GM18499 (cell line): ENCODE results near the gene ZNRF4.

Experiments
- ATAC-seq: cut with Tn5 transposase; IDR thresholded peaks from one replicate; pipeline ENCODE4 v1.9.1; 2021; ENCODE audit warnings: moderate number of reproducible peaks; ENCODE audit not compliant: insufficient read depth, unreplicated experiment

Gene ZNRF4

GRCh38 chr19:5440299-5440698 is 14.9 kb upstream of the ZNRF4 start:
- ATAC-seq: no peak

DNA sequence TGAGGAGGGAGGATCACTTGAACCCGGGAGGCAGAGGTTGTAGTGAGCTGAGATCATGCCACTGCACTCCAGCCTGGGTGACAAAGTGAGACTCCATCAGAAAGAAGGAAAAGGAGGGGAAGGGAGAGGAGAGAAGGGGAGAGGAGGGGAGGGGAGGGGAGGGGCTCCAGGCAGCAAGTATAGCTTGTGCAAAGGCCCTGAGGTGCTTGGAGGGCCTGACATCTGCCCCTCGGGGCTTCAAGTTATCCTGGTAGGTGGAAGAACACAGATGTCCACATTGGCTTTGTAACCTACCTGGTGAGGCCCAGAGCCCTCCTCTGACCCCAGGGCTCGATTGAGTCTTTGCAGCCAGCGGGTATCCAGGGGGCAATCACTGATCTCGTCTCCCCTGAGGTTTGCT is 11.5 kb upstream of the ZNRF4 start:
- ATAC-seq: no peak

GRCh38 chr19:5444431-5444830 is 10.8 kb upstream of the ZNRF4 start:
- ATAC-seq: no peak

DNA sequence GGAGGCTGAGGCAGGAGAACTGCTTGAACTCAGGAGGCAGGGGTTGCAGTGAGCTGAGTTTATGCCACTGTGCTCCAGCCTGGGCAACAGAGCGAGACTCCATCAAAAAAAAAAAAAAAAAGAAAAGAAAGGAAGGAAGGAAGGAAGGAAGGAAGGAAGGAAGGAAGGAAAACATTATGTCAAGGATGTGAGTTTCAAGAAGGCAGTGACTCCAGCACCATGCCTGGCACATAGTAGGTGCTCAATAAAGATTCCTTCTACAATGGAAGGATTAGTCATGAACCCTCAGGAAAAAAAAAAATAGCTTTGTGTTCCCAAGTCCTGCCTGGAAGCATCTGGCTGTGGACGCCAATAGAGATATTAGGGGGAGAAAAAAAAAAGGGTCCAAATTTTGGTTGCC is 10.1 kb upstream of the ZNRF4 start:
- ATAC-seq: no peak

DNA sequence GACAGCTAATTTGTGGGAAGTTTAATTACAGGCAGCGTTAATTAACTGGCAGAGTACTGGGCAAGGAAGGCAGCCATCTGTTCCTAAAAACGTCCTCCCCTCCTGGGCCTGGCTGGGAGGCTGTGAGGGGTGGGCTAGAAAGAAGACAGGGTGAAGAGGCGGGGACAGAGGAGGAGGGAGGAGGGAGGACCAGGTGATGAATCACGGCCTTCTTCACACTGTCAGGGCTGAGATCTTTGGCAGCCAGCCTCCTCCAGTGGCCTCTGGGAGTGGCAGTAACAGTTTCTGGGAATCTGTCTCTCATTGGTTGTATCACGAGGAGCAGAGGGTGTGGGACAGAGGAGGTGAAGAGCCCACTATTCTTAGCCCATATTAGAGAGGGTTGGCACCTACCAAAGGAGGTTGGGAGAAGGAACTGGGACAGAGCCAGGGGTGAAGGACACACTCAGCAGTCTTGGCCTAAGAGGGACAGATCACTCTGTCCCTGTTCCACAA is 9.6 kb upstream of the ZNRF4 start:
- ATAC-seq: no peak

DNA sequence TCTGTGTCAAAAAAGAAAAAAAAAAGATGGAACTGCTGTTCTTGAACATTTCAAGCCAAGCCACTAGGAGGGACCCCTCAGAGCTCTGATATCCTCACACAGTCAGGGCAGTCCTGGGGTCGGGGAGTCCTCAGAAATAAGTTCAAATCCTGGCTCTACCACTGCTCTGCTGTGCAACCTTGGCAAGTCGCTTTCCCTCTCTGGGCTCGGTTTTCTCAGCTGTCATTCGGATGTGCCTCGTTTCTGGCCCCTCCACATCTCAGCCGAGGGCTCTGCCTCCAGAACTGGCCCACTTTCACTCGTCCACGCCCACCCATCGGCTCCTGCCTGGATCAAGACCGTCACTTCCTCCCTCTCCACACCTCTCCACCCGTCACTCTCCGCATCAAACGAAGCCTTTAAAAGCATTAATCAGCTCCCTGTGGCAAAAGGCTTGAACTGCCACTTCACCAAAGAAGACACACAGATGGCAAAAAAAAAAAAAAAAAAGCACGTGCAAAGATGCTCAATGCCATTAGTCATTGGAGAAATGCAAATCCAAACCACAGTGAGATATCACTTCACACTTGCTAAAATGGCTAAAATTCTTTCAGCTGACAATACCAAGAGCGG is 7.4 kb upstream of the ZNRF4 start:
- ATAC-seq: no peak

GRCh38 chr19:5448374-5448773 is 6.8 kb upstream of the ZNRF4 start:
- ATAC-seq: no peak

GRCh38 chr19:5450482-5451126 is 4.6 kb upstream of the ZNRF4 start:
- ATAC-seq: no peak

- ATAC-seq: no peak
Measured at GRCh38 chr19:5451494-5451893, 3.7 kb upstream of the ZNRF4 start.

DNA sequence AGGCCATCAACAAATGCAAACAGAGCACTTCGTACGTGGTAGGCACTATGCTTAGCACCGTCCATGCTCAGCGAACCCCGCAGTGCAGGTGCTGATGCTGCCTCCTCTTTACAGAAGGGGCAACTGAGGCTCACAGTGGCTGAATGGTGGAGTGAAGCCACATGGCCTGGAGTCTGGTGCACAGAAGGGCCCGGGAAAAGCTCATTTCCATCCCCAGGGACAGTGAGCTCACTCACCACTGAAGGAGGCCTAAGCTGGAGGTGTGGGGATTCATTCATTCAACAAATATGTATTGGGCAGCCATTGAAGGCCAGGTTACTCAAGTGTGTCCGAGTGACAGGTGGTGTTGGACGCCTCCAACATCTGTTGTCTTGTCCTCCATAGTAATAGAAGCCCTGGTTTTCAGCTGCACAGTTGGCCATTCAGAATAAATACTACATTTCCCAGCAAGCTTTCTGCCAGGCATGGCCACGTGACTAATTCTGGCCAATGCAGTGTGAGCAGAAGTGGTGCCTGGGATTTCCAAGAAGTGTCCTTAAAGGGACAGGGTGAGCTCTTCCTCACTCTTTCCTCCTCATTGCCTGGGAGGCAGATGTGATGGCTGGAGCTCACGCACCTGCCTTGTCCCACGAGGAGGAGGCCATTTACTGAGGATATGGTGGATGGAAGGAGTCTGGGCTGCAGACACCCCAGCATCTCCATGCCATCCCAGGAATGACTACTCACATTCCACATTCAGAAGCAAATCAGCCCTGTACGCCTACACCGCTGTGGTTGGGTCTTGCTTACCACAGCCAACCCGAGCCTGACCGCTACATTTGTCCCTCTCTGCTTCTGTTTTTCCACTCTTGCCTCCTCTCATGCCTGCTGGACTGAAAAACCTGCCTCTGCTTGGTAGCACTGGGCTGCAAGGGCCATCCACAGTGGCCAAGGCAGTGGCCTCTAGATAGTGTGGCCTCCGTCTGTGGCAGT is 2.3 kb upstream of the ZNRF4 start:
- no peak for ATAC-seq

DNA sequence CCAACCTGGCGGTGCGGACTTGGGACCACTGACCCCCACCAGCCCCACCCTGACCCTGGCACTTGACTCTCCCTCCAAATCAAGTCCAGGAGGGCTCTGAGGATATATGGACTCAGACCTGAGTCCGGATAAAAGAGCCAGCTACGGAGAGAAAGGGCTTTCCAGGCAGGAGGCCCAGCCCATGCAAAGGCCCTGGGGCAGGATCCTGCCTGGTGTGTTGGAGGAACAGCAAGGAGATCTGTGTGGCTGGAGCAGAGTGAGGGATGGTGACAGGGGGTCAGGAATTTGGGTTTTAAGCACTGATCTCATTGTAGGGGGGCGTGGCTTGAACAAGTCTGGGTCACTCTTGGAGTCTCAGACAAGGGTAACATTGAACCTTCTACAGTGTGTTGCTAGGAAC is 474 bp upstream of the ZNRF4 start:
- ATAC-seq: no peak

- no peak for ATAC-seq
Measured at GRCh38 chr19:5456130-5456840, 1.1 kb downstream of the ZNRF4 start.

DNA sequence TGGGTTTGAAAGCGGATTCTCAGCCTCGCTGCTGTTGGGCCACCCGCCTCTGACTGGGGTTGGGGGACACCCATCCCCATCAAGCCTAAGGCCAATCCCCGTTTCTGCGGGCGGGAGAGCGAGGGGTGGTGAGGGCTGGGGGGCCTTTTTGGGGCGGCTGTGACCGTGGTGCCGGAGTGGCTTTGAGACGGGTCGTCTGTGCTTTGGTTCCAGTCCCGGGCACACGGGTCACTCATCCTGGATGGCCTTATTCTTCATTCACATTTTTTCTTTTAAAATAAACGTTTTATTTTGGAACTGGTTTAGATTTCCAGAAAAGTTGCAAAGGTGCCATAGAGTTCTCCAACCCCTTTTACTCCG is 1.6 kb downstream of the ZNRF4 start:
- ATAC-seq: no peak

- no peak for ATAC-seq
Measured at GRCh38 chr19:5457709-5458108, 2.5 kb downstream of the ZNRF4 start.

- no peak for ATAC-seq
Measured at GRCh38 chr19:5458420-5458819, 3.2 kb downstream of the ZNRF4 start.

GRCh38 chr19:5459360-5459759 is 4.1 kb downstream of the ZNRF4 start:
- no peak for ATAC-seq

GRCh38 chr19:5460748-5461147 is 5.5 kb downstream of the ZNRF4 start:
- no peak for ATAC-seq

DNA sequence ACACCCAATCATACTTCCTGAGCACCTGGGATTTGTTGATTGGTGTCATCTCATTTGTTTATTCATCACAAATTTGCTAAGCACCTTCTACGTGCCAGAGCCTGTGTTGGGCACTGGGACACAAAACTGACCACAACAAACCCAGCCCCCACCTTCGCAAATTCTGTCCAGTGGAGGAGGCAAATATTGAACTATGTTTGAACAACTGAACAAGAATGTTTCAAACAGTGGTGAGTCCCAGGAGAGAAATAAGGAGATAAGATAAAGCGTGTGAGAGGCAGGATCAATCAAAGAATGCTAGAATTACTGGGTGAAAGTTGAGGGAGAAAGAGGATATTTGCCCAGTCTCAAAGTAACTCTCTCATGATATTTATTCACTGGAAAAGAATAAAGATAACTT is 8.7 kb downstream of the ZNRF4 start:
- no peak for ATAC-seq

GRCh38 chr19:5466072-5466471 is 10.9 kb downstream of the ZNRF4 start:
- ATAC-seq: no peak

- ATAC-seq: no peak
Measured at GRCh38 chr19:5466814-5467291, 11.6 kb downstream of the ZNRF4 start.
